Lung (tissue), 12 donors: ENCODE measurements around the gene PFDN5. TPM values are rescaled to one million over a fixed set of nuclear protein-coding genes. Genes with fewer than 3 reads are reported as not detected.

Experiments used
- ATAC-seq: fragments of 200-7000 bp; cut with Tn5 transposase; one replicate; pipeline ENCODE4 v1.9.1; 2020; ENCODE audit warnings: moderate number of reproducible peaks; ENCODE audit not compliant: insufficient read depth, low FRiP score
- DNase-seq, 3 donors: peaks; one replicate each; pipeline ENCODE4 v3.0.0-alpha.2; 2013 to 2017
- H3K27ac ChIP-seq, 2 donors: one replicate each; pipeline ENCODE4 v1.5.1; 2013; ENCODE audit warnings: mild to moderate bottlenecking in 2 of 2, moderate library complexity in 2 of 2, control low read depth in 1 of 2, inconsistent platforms in 1 of 2, low read depth in 1 of 2, low read length in 1 of 2
- H3K27me3 ChIP-seq, 3 donors: one replicate each; pipeline ENCODE4 v1.5.1; 2013; ENCODE audit warnings: low read length in 2 of 3; ENCODE audit not compliant: control insufficient read depth in 3 of 3, insufficient read depth in 3 of 3
- H3K36me3 ChIP-seq, 4 donors: one replicate each; pipeline ENCODE4 v1.5.1; 2013; ENCODE audit warnings: low read length in 4 of 4, mild to moderate bottlenecking in 1 of 4, moderate library complexity in 1 of 4; ENCODE audit not compliant: control insufficient read depth in 4 of 4, insufficient read depth in 4 of 4
- H3K4me1 ChIP-seq, 5 donors: one replicate each; pipeline ENCODE4 v1.5.1; 2013; ENCODE audit warnings: low read length in 5 of 5, mild to moderate bottlenecking in 2 of 5, moderate library complexity in 1 of 5; ENCODE audit not compliant: control insufficient read depth in 5 of 5, insufficient read depth in 5 of 5
- H3K4me3 ChIP-seq: one replicate; pipeline ENCODE4 v1.5.1; 2013; ENCODE audit warnings: mild to moderate bottlenecking, control low read depth, moderate library complexity
- H3K9ac ChIP-seq, 2 donors: one replicate each; pipeline ENCODE4 v1.5.1; 2013; ENCODE audit warnings: low read length in 2 of 2, control low read depth in 1 of 2; ENCODE audit not compliant: insufficient read depth in 1 of 2
- H3K9me3 ChIP-seq, 4 donors: one replicate each; pipeline ENCODE4 v1.5.1; 2013; ENCODE audit warnings: low read length in 3 of 4, mild to moderate bottlenecking in 1 of 4, moderate library complexity in 1 of 4; ENCODE audit not compliant: control insufficient read depth in 4 of 4, insufficient read depth in 3 of 4
- WGBS, 2 donors: extraction: QIAGEN DNeasy Blood & Tissue Kit; methylation state at CpG; one replicate each; pipeline ENCODE4 v1.1.7; 2013; 5-methylcytosine and 5-hydroxymethylcytosine counted together
- polyA plus RNA-seq, 2 donors: library from polyadenylated mRNA; stranded (reverse); fragments of 200-250 nt; gene quantifications; one replicate each; pipeline ENCODE4 v1.2.1, GENCODE V29; 2013
- total RNA-seq, 2 donors: library from RNA; depleted of rRNA in 1 of 2; stranded (reverse); fragments of >200 nt in 1 of 2; gene quantifications; one replicate each; pipeline ENCODE4 v1.2.1, GENCODE V29; 2014 to 2021
- TF ChIP-seq, protein P1 (sequence below): IDR thresholded peaks from 2 replicates; pipeline ENCODE4 v1.5.1; 2012; ENCODE audit warnings: mild to moderate bottlenecking; ENCODE audit errors: control extremely low read depth, extremely low read depth
- donor health status: control.
- donor health status: control.
- donor health status: Bipolar disorder and iron deficiency.
- donor health status: healthy.
- donor health status: DM: yes; HTN: yes; CAD: no.

The PFDN5 gene
- total and polyA plus RNA-seq, 4 donors, result 351 to 1,722 (median 505) TPM

DNA sequence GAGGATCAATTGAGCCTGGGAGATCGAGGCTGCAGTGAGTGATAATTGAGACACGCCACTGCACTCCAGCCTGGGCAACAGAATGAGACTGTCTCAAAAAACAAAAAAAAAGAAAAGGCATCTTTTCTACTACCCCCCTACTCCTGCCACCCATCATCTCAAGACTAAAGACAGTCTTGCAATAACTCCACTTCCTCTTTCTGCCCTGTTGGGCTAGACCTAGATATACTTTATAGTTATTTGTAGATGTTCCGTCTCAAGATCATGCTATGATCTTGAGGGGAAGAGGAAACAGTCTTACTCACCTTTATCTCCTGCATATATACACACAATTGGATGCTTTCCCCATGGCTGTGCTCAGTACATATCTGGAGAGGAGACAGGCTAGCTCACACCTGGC is 39.3 kb upstream of the PFDN5 start:
- Histone ChIP-seq H3K4me1 (peaks cover 0 to 19% (median 9%) of the 10 kb centered on the region in 5 donors), H3K9ac (no peak overlapping the region), H3K36me3 (peaks cover 0 to 15% (median 9%) of the 10 kb centered on the region in 4 donors), H3K27ac (no peak overlapping the region), H3K4me3 (no peak overlapping the region), H3K27me3 (no peaks in the 10 kb centered on the region), H3K9me3 (no peaks in the 10 kb centered on the region)
- ATAC-seq, result no peak
- TF ChIP-seq, protein P1, sequence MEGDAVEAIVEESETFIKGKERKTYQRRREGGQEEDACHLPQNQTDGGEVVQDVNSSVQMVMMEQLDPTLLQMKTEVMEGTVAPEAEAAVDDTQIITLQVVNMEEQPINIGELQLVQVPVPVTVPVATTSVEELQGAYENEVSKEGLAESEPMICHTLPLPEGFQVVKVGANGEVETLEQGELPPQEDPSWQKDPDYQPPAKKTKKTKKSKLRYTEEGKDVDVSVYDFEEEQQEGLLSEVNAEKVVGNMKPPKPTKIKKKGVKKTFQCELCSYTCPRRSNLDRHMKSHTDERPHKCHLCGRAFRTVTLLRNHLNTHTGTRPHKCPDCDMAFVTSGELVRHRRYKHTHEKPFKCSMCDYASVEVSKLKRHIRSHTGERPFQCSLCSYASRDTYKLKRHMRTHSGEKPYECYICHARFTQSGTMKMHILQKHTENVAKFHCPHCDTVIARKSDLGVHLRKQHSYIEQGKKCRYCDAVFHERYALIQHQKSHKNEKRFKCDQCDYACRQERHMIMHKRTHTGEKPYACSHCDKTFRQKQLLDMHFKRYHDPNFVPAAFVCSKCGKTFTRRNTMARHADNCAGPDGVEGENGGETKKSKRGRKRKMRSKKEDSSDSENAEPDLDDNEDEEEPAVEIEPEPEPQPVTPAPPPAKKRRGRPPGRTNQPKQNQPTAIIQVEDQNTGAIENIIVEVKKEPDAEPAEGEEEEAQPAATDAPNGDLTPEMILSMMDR, result no peak
- 26 to 72% methylated on average over 3 of the region's 3 CpGs for WGBS, 2 donors
- no peak for DNase-seq

DNA sequence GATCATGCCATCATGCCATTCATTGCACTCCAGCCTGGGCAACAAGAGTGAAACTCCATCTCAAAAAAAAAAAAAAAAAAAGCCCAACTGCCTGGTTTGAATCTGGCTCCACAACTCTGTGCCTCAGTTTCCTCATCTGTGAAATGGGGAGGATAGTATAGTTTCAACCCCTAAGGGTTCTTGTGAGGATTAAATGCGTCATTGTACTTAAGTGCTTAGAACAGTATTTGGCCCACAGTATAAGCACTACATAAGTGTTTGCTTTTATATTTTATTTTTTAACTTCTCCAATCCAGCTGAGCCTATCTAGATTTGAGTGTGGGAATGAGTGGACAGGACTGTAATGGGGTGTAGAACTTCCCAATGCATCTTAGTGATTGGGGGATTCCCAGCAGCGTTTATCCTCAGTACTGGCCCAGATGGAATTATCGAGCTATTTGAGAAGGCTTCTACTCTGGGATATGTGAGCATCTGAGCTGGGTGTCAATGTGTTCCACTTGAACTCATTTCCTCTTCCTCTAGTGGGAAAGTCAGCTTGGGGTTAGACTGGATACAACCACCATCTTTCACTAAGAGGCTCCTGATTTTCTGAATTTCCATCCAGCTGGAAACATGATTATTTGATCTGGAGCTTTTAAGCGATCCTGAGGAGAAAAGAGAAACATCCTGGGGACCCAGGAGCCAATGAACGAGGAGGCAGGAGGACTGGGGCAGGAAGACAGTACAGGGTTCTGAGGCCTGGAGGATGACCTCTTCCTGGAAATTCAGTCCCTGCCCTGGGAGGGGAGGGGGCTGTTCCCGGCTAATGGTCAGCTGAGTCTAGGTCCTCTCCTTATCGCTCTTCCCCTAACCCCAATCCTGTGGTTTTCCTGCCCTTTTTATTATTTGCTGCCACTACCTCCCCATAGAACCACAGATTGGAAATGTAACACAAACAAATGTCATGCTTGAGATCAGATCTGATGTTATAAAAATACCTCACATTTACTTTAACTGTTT is 36.5 kb upstream of the PFDN5 start:
- H3K27ac ChIP-seq, result peak overlapping the region in 1 of 2 donors; percentile 72
- 41 to 48% methylated on average over 7 of the region's 7 CpGs for WGBS, 2 donors
- no peak overlapping the region for H3K4me3 ChIP-seq
- ATAC-seq, result peak; percentile 45
- H3K4me1 ChIP-seq, result peaks cover 0 to 5% (median 0%) of the 10 kb centered on the region in 5 donors
- peak in 2 of 3 donors; percentile 11 to 41 for DNase-seq
- TF ChIP-seq, protein P1, result no peak
- no peak overlapping the region for H3K9ac ChIP-seq
- H3K9me3 ChIP-seq, result no peaks in the 10 kb centered on the region
- no peaks in the 10 kb centered on the region for H3K27me3 ChIP-seq
- H3K36me3 ChIP-seq, result peaks cover 0 to 9% (median 6%) of the 10 kb centered on the region in 4 donors

DNA sequence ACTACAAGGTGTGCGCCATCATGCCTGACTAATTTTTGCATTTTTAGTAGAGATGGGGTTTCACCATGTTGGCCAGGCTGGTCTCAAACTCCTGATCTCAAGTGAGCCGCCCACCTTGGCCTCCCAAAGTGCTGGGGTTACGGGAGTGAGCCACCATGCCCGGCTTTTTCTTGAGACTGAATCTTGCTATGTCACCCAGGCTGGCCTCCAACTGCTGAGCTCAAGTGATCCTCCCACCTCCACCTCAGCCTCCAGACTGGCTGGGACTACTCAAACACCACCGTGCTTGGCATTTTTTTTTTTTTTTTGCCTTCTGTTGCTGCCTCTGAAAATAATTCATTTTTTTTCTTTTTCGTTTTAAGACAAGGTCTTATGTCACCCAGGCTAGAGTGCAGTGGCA is 35.5 kb upstream of the PFDN5 start:
- no peak for DNase-seq
- 84 to 92% methylated on average over 6 of the region's 6 CpGs for WGBS, 2 donors
- H3K4me1 ChIP-seq, result peaks cover 0 to 5% (median 0%) of the 10 kb centered on the region in 5 donors

More for the DNA sequence above, 35.5 kb upstream of the PFDN5 start:
- peaks cover 0 to 2% (median under 1%) of the 10 kb centered on the region in 4 donors for H3K36me3 ChIP-seq
- no peak for ATAC-seq
- H3K9ac ChIP-seq, result no peak overlapping the region
- TF ChIP-seq, protein P1, result no peak
- H3K4me3 ChIP-seq, result no peak overlapping the region
- H3K9me3 ChIP-seq, result no peaks in the 10 kb centered on the region
- H3K27ac ChIP-seq, result no peak overlapping the region
- H3K27me3 ChIP-seq, result no peaks in the 10 kb centered on the region
